Testis (tissue), 3 donors: Measurements from ENCODE around the gene ALPI. TPM values are rescaled to one million over a fixed set of nuclear protein-coding genes. Genes with fewer than 3 reads are reported as not detected.
"Not testable (repeated sequence)": the region's sequence is repeated elsewhere in the genome, so short reads cannot be mapped to it uniquely, and the experiment has no call there.

ENCODE experiments used
- DNase-seq: peaks from one replicate; pipeline ENCODE4 v3.0.0-alpha.2; 2019
- H3K27ac ChIP-seq, 2 donors: fragments of 200-600 bp; sonication (generic); one replicate each; pipeline ENCODE4 v1.5.1; 2019
- H3K27me3 ChIP-seq: fragments of 200-600 bp; sonication (generic); one replicate; pipeline ENCODE4 v1.5.1; 2019
- H3K36me3 ChIP-seq: fragments of 200-600 bp; sonication (generic); one replicate; pipeline ENCODE4 v1.5.1; 2017; ENCODE audit warnings: low read depth; ENCODE audit errors: missing control alignments
- H3K4me1 ChIP-seq: fragments of 200-600 bp; sonication (generic); one replicate; pipeline ENCODE4 v1.5.1; 2019
- H3K4me3 ChIP-seq, 2 donors: fragments of 200-600 bp; sonication (generic); one replicate each; pipeline ENCODE4 v1.5.1; 2017 to 2019
- H3K9me3 ChIP-seq: fragments of 200-600 bp; sonication (generic); one replicate; pipeline ENCODE4 v1.5.1; 2017
- CTCF ChIP-seq, 3 experiments: fragments of 450-650 bp in 2 of 3; fragments of 200-600 bp in 1 of 3; sonication (generic) in 1 of 3; IDR thresholded peaks; one replicate each; pipeline ENCODE4 v1.5.1; 2016 to 2019; ENCODE audit warnings: antibody characterized with exemption in 3 of 3, mild to moderate bottlenecking in 2 of 3, moderate library complexity in 1 of 3
- POLR2A ChIP-seq: fragments of 450-650 bp; IDR thresholded peaks from one replicate; pipeline ENCODE4 v1.6.1; 2017; ENCODE audit warnings: antibody characterized with exemption, mild to moderate bottlenecking, moderate library complexity
- WGBS, 2 donors: methylation state at CpG; one replicate each; pipeline ENCODE4 v1.1.5; 2018; 5-methylcytosine and 5-hydroxymethylcytosine counted together
- intact Hi-C: fragments of 100-400 bp; cut with DNase I; formaldehyde crosslinking; loops from one replicate; pipeline ENCODE4 v1.15.1; 2023; ENCODE audit warnings: low total_unique reads
- polyA plus RNA-seq: library from polyadenylated mRNA; stranded (reverse); fragments of 350-450 nt; fragmentation: Illumina TruSeq; extraction: RNeasy Lipid Tissue Mini Kit (QIAGEN cat#74804); gene quantifications from one replicate; pipeline ENCODE4 v1.2.3, GENCODE V29; 2014; ENCODE audit warnings: low read depth, low replicate concordance; ENCODE audit not compliant: insufficient read depth
- total RNA-seq, 2 donors: library from RNA; depleted of rRNA; stranded (reverse); fragments of >200 nt; gene quantifications; one replicate each; pipeline ENCODE4 v1.2.3, GENCODE V29; 2016

Gene ALPI
- total and polyA plus RNA-seq, 3 donors from 2014 or later = 0.16 to 0.43 TPM; not detected in 1

- TF ChIP-seq POLR2A = no peak
- TF ChIP-seq CTCF (IDR thresholded peaks at IDR 0.05) = no peak
- no peak for DNase-seq
- H3K4me3 ChIP-seq = no peak overlapping the region
- intact Hi-C loops = no loop called here
- no peaks in the 10 kb centered on the region for H3K36me3 ChIP-seq
- H3K9me3 ChIP-seq = no peaks in the 10 kb centered on the region
- 90 to 93% methylated on average over 14 to 18 of the region's 18 CpGs for WGBS, 2 donors
- H3K27me3 ChIP-seq = no peaks in the 10 kb centered on the region
- H3K27ac ChIP-seq = no peak overlapping the region
- no peaks in the 10 kb centered on the region for H3K4me1 ChIP-seq
Observed at GRCh38 chr2:232447638-232448303, 8.2 kb upstream of the ALPI start.

- Histone ChIP-seq H3K4me3 (no peak overlapping the region), H3K27me3 (no peaks in the 10 kb centered on the region), H3K27ac (no peak overlapping the region), H3K36me3 (no peaks in the 10 kb centered on the region), H3K4me1 (no peaks in the 10 kb centered on the region), H3K9me3 (no peaks in the 10 kb centered on the region)
- TF ChIP-seq POLR2A (no peak), CTCF (IDR thresholded peaks at IDR 0.05) (no peak)
- intact Hi-C loops = no loop called here
- DNase-seq = no peak
- WGBS, 2 donors = 63 to 67% methylated on average over 10 of the region's 10 CpGs
Observed at GRCh38 chr2:232448304-232448690, 7.7 kb upstream of the ALPI start.

GRCh38 chr2:232449964-232450363, 6.0 kb upstream of the ALPI start:
- WGBS, 2 donors = 88 to 95% methylated on average over 8 to 12 of the region's 12 CpGs
- intact Hi-C loops = no loop called here
- no peak for TF ChIP-seq CTCF (IDR thresholded peaks at IDR 0.05)
- no peak for TF ChIP-seq POLR2A

GRCh38 chr2:232451645-232452044, 4.3 kb upstream of the ALPI start:
- H3K27me3 ChIP-seq, H3K36me3 ChIP-seq, H3K27ac ChIP-seq, intact Hi-C loops, H3K4me3 ChIP-seq, H3K9me3 ChIP-seq, H3K4me1 ChIP-seq, DNase-seq: not testable (repeated sequence)
- WGBS, 2 donors = 79 to 97% methylated on average over 2 to 3 of the region's 3 CpGs

More at GRCh38 chr2:232449964-232450363, 6.0 kb upstream of the ALPI start:
- no peaks in the 10 kb centered on the region for H3K27me3 ChIP-seq
- no peaks in the 10 kb centered on the region for H3K36me3 ChIP-seq
- H3K4me3 ChIP-seq = no peak overlapping the region
- no peak for DNase-seq
- no peak overlapping the region for H3K27ac ChIP-seq
- H3K9me3 ChIP-seq = no peaks in the 10 kb centered on the region
- H3K4me1 ChIP-seq = no peaks in the 10 kb centered on the region

- H3K36me3 ChIP-seq = no peaks in the 10 kb centered on the region
- no peaks in the 10 kb centered on the region for H3K27me3 ChIP-seq
- intact Hi-C loops = no loop called here
- no peaks in the 10 kb centered on the region for H3K9me3 ChIP-seq
- no peaks in the 10 kb centered on the region for H3K4me1 ChIP-seq
- WGBS, 2 donors = 92 to 93% methylated on average over 9 of the region's 9 CpGs
- H3K4me3 ChIP-seq = no peak overlapping the region
- no peak overlapping the region for H3K27ac ChIP-seq
- DNase-seq = no peak
- no peak for TF ChIP-seq CTCF (IDR thresholded peaks at IDR 0.05)
- no peak for TF ChIP-seq POLR2A
Observed at GRCh38 chr2:232454630-232455029, 1.3 kb upstream of the ALPI start.
